Stimulated activated naive CD4-positive, alpha-beta T cell treated with Interleukin-2 at 50 U/mL for 16 hours (primary cell): ENCODE results near the gene NME4.
"Not testable (repeated sequence)": the region's sequence is repeated elsewhere in the genome, so short reads cannot be mapped to it uniquely, and the experiment has no call there.

Source experiments
- DNase-seq: peaks from one replicate; lab custom pipeline; 2025; lab: John Stamatoyannopoulos, UW

Gene NME4

GRCh38 chr16:377419-377951, 19.5 kb upstream of the NME4 start:
- DNase-seq: no peak

- not testable (repeated sequence) for DNase-seq
Measured at GRCh38 chr16:378113-378820, 18.7 kb upstream of the NME4 start.

- no peak for DNase-seq
Measured at GRCh38 chr16:378821-379182, 18.2 kb upstream of the NME4 start.

GRCh38 chr16:379183-379960, 17.6 kb upstream of the NME4 start:
- DNase-seq: no peak

GRCh38 chr16:379961-380761, 16.8 kb upstream of the NME4 start:
- DNase-seq: no peak

- DNase-seq: no peak
Measured at GRCh38 chr16:380762-381011, 16.3 kb upstream of the NME4 start.

GRCh38 chr16:381012-381788, 15.8 kb upstream of the NME4 start:
- no peak for DNase-seq

- DNase-seq: peak; percentile 60
Measured at GRCh38 chr16:381789-382717, 14.9 kb upstream of the NME4 start, which contains the start of gene PGAP6. Gene PGAP6, minus strand, starts transcription at chr16:381978. Its CDS starts 157 bp downstream, at chr16:381821.

GRCh38 chr16:383326-384051, 13.5 kb upstream of the NME4 start:
- peak; percentile 37 for DNase-seq

GRCh38 chr16:386641-387156, 10.3 kb upstream of the NME4 start:
- no peak for DNase-seq

GRCh38 chr16:387761-388666, 9.0 kb upstream of the NME4 start:
- not testable (repeated sequence) for DNase-seq

GRCh38 chr16:389352-389751, 7.6 kb upstream of the NME4 start:
- DNase-seq: no peak

GRCh38 chr16:391885-392335, 5.1 kb upstream of the NME4 start:
- peak; percentile 82 for DNase-seq

GRCh38 chr16:392450-393030, 4.5 kb upstream of the NME4 start:
- DNase-seq: no peak

GRCh38 chr16:396199-396598, 800 bp upstream of the NME4 start:
- no peak for DNase-seq

- no peak for DNase-seq
Measured at GRCh38 chr16:396605-397004, 394 bp upstream of the NME4 start.

- no peak for DNase-seq
Measured at GRCh38 chr16:397736-398332, 835 bp downstream of the NME4 start.
